Measurements from ENCODE around the gene SFSWAP. TPM values are rescaled to one million over a fixed set of nuclear protein-coding genes. Genes with fewer than 3 reads are reported as not detected.

Gene SFSWAP
- total and polyA plus RNA-seq, 2 experiments from 2014 or later: 21.4 to 25.1 TPM

DNA sequence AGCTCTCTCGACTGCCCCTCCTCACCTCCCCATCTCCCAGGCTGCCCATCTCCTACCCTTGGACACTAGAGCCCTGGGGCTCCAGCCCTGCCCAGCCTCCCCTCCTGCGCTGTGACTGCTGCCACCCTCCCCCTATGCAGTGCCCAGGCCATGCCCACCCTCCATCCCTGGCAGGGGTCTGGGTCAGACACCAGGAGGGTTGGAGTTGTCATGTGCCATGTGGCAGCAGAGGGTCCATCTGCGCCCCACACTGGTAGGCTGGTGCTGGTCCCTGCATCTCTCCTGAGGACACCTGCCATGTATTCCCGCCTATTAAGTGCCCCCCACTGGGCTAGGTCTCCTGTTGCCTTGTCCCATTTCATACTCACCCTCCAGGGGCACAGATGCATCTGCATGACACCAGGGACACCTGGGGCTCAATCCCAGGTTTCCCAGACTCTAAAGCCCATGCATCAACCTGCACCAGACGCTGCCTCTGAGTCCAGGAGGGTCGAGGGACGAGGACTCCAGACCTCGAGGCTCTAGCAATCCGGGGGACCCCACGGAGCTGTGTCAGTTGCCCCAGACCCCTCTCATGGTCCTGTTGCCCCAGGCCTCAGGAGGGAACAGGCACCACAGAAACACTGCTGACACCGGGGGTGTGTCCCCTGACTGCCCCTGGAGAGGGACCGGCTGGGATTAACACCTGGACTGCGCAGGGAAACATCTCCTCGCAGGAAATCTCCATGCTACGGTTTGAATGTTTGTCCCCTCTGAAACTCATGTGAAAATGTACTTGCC is 23.4 kb upstream of the SFSWAP start:
- Histone ChIP-seq H2AFZ (no peak overlapping the region), H3K9me3 (ENCODE audit: low read depth) (no peaks in the 10 kb centered on the region), H3K4me1 (ENCODE audit: insufficient read depth) (no peaks in the 10 kb centered on the region), H3K4me2 (no peak overlapping the region), H3K27me3 (no peaks in the 10 kb centered on the region), H3K4me3 (no peak overlapping the region), H3K27ac (no peak overlapping the region), H4K20me1 (ENCODE audit: insufficient read depth, poor library complexity, severe bottlenecking) (no peaks in the 10 kb centered on the region), H3K79me2 (no peaks in the 10 kb centered on the region), H3K36me3 (replicated peaks; ENCODE audit: insufficient read depth, low read depth) (no peaks in the 10 kb centered on the region), H3K9me2 (replicated peaks; ENCODE audit: insufficient read depth) (no peaks in the 10 kb centered on the region)
- TF ChIP-seq EZH2phosphoT487 (IDR thresholded peaks at IDR 0.05; ENCODE audit: low read depth, severe bottlenecking, unreplicated experiment): no peak
- no peak for TF ChIP-seq EZH2 (IDR thresholded peaks at IDR 0.05; ENCODE audit: borderline replicate concordance)
- TF ChIP-seq, protein P1, sequence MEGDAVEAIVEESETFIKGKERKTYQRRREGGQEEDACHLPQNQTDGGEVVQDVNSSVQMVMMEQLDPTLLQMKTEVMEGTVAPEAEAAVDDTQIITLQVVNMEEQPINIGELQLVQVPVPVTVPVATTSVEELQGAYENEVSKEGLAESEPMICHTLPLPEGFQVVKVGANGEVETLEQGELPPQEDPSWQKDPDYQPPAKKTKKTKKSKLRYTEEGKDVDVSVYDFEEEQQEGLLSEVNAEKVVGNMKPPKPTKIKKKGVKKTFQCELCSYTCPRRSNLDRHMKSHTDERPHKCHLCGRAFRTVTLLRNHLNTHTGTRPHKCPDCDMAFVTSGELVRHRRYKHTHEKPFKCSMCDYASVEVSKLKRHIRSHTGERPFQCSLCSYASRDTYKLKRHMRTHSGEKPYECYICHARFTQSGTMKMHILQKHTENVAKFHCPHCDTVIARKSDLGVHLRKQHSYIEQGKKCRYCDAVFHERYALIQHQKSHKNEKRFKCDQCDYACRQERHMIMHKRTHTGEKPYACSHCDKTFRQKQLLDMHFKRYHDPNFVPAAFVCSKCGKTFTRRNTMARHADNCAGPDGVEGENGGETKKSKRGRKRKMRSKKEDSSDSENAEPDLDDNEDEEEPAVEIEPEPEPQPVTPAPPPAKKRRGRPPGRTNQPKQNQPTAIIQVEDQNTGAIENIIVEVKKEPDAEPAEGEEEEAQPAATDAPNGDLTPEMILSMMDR (IDR thresholded peaks at IDR 0.05; ENCODE audit: poor library complexity): no peak
- 83% methylated on average over 15 of the region's 15 CpGs for WGBS (ENCODE audit: low lambda C conversion rate, missing lambda C conversion rate)
- no peak for DNase-seq (ENCODE audit: low spot score)

DNA sequence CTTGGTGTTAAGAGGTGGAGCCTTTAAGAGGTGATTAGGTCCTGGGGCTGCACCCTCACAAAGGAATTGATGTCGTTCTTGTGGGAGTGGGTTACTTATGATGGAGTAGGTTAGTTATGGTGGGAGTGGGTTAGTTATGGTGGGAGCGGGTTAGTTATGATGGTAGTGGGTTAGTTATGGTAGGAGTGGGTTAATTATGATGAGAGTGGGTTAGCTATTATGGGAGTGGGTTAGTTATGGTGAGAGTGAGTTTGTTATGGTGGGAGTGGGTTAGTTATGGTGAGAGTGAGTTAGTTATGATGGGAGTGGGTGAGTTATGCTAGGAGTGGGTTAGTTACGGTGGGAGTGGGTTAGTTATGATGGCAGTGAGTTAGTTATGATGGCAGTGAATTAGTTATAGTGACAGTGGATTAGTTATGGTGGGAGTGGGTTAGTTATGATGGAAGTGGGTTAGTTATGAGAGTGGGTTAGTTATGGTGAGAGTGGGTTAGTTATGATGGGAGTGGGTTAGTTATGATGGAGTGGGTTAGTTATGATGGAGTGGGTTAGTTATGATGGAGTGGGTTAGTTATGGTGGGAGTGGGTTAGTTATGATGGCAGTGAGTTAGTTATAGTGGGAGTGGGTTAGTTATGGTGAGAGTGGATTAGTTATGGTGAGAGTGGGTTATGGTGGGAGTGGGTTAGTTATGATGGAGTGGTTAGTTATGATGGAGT is 22.6 kb upstream of the SFSWAP start:
- H4K20me1 ChIP-seq (ENCODE audit: insufficient read depth, poor library complexity, severe bottlenecking): no peaks in the 10 kb centered on the region
- H3K9me3 ChIP-seq (ENCODE audit: low read depth): no peaks in the 10 kb centered on the region
- TF ChIP-seq EZH2 (IDR thresholded peaks at IDR 0.05; ENCODE audit: borderline replicate concordance) (no peak), EZH2phosphoT487 (IDR thresholded peaks at IDR 0.05; ENCODE audit: low read depth, severe bottlenecking, unreplicated experiment) (no peak)
- TF ChIP-seq, protein P1 (IDR thresholded peaks at IDR 0.05; ENCODE audit: poor library complexity): no peak
- H3K9me2 ChIP-seq (replicated peaks; ENCODE audit: insufficient read depth): no peaks in the 10 kb centered on the region
- H3K79me2 ChIP-seq: no peaks in the 10 kb centered on the region
- no peak overlapping the region for H2AFZ ChIP-seq
- no peaks in the 10 kb centered on the region for H3K4me1 ChIP-seq (ENCODE audit: insufficient read depth)
- 83% methylated on average over 3 of the region's 3 CpGs for WGBS (ENCODE audit: low lambda C conversion rate, missing lambda C conversion rate)
- H3K4me2 ChIP-seq: no peak overlapping the region
- H3K36me3 ChIP-seq (replicated peaks; ENCODE audit: insufficient read depth, low read depth): no peaks in the 10 kb centered on the region
- H3K27me3 ChIP-seq: no peaks in the 10 kb centered on the region
- no peak overlapping the region for H3K27ac ChIP-seq
- DNase-seq (ENCODE audit: low spot score): no peak
- no peak overlapping the region for H3K4me3 ChIP-seq

DNA sequence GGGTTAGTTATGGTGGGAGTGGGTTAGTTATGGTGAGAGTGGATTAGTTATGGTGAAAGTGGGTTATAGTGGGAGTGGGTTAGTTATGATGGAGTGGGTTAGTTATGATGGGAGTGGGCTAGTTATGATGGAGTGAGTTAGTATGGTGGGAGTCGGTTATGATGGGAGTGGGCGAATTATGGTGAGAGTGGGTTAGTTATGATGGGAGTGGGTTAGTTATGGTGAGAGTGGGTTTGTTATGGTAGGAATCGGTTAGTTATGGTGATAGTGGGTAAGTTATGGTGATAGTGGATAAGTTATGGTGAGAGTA is 22.1 kb upstream of the SFSWAP start:
- no peaks in the 10 kb centered on the region for H3K9me2 ChIP-seq (replicated peaks; ENCODE audit: insufficient read depth)
- H3K4me2 ChIP-seq: no peak overlapping the region
- H3K36me3 ChIP-seq (replicated peaks; ENCODE audit: insufficient read depth, low read depth): no peaks in the 10 kb centered on the region
- H3K27me3 ChIP-seq: no peaks in the 10 kb centered on the region
- H4K20me1 ChIP-seq (ENCODE audit: insufficient read depth, poor library complexity, severe bottlenecking): no peaks in the 10 kb centered on the region
- H3K9me3 ChIP-seq (ENCODE audit: low read depth): no peaks in the 10 kb centered on the region
- H3K27ac ChIP-seq: no peak overlapping the region
- no peak for TF ChIP-seq EZH2phosphoT487 (IDR thresholded peaks at IDR 0.05; ENCODE audit: low read depth, severe bottlenecking, unreplicated experiment)
- H3K4me1 ChIP-seq (ENCODE audit: insufficient read depth): no peaks in the 10 kb centered on the region
- no peak for DNase-seq (ENCODE audit: low spot score)
- no peak overlapping the region for H3K4me3 ChIP-seq
- no peaks in the 10 kb centered on the region for H3K79me2 ChIP-seq
- no peak overlapping the region for H2AFZ ChIP-seq
- WGBS (ENCODE audit: low lambda C conversion rate, missing lambda C conversion rate): 96% methylated on average over 3 of the region's 3 CpGs

DNA sequence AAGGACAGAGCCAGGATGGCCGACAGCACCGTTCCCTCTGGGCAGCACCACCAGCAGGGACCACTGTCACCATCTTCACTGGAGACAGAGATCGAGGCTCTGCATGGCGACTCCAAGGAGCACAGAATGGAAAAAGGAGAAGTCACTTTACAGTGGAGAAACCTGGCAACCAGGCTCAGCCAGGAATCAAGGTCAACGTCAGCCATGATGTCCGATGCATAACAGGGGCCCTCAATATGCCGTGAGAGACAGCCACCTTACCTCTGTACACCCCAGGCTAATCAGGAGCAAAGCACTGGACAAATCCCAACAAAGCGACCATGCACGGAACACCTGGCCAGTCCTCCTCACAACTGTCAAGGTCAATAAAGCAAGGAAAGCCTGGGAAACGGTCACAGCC is 20.6 kb upstream of the SFSWAP start:
- Histone ChIP-seq H3K27ac (no peak overlapping the region), H3K4me3 (no peak overlapping the region), H4K20me1 (ENCODE audit: insufficient read depth, poor library complexity, severe bottlenecking) (no peaks in the 10 kb centered on the region), H3K27me3 (no peaks in the 10 kb centered on the region), H3K9me2 (replicated peaks; ENCODE audit: insufficient read depth) (no peaks in the 10 kb centered on the region), H3K4me2 (no peak overlapping the region), H3K79me2 (no peaks in the 10 kb centered on the region), H2AFZ (no peak overlapping the region), H3K36me3 (replicated peaks; ENCODE audit: insufficient read depth, low read depth) (no peaks in the 10 kb centered on the region), H3K9me3 (ENCODE audit: low read depth) (no peaks in the 10 kb centered on the region), H3K4me1 (ENCODE audit: insufficient read depth) (no peaks in the 10 kb centered on the region)
- no peak for DNase-seq (ENCODE audit: low spot score)
- TF ChIP-seq EZH2 (IDR thresholded peaks at IDR 0.05; ENCODE audit: borderline replicate concordance) (no peak), EZH2phosphoT487 (IDR thresholded peaks at IDR 0.05; ENCODE audit: low read depth, severe bottlenecking, unreplicated experiment) (no peak)
- TF ChIP-seq, protein P1 (IDR thresholded peaks at IDR 0.05; ENCODE audit: poor library complexity): no peak
- 91% methylated on average over 8 of the region's 10 CpGs for WGBS (ENCODE audit: low lambda C conversion rate, missing lambda C conversion rate)

Measured in hepatocyte (in vitro differentiated cells).